ENCODE measurements around the gene TUBD1. TPM values are rescaled to one million over a fixed set of nuclear protein-coding genes. Genes with fewer than 3 reads are reported as not detected.

The TUBD1 gene
- total RNA-seq, 2 experiments from 2014 or later, result 8.6 to 13.0 TPM

- H3K79me2 ChIP-seq (ENCODE audit: insufficient read depth, low read depth, low read length), result peaks cover 10% of the 10 kb centered on the region; the same call in 1 of the 2 replicates
- H3K9me2 ChIP-seq (ENCODE audit: insufficient read depth, low read length), result no peaks in the 10 kb centered on the region
- intact Hi-C loops (cut with micrococcal nuclease; ENCODE audit: unreplicated experiment), result no loop called here
- H4K20me1 ChIP-seq (ENCODE audit: insufficient read depth, low read length), result no peaks in the 10 kb centered on the region
- H3K4me3 ChIP-seq (ENCODE audit: low read depth, low read length, poor library complexity, severe bottlenecking), result no peak overlapping the region
- POLR2A ChIA-PET, result interaction anchor here (0.6 to 1.2 kb wide), 3 partner anchors 10 to 34 kb away, joined by 3 to 4 read pairs (median 3); no protein-coding TSS in a partner anchor
- BruUV-seq (replicated peaks), result no TSS peak
- H3K4me1 ChIP-seq (ENCODE audit: insufficient read depth, low read length, poor library complexity, severe bottlenecking), result peaks cover 59% of the 10 kb centered on the region
- H3K27ac ChIP-seq (ENCODE audit: low read depth, low read length, poor library complexity, severe bottlenecking), result no peak overlapping the region
- H2AFZ ChIP-seq (ENCODE audit: low read length), result no peak overlapping the region
- TF ChIP-seq EZH2phosphoT487 (IDR thresholded peaks at IDR 0.05; ENCODE audit: borderline replicate concordance, low read depth, low read length) (no peak), CTCF (conservative IDR thresholded peaks at IDR 0.05; ENCODE audit: low read length) (no peak)
- no peak overlapping the region for H3K4me2 ChIP-seq (ENCODE audit: low read length)
- DNase-seq (ENCODE audit: low spot score), result no peak
- no peaks in the 10 kb centered on the region for H3K36me3 ChIP-seq (ENCODE audit: insufficient read depth, low read length)
- H3K9me3 ChIP-seq (ENCODE audit: low read length), result no peaks in the 10 kb centered on the region
- CTCF ChIA-PET (ENCODE audit: unreplicated experiment), result no interaction called here
Observed at GRCh38 chr17:59848778-59849177, 44.0 kb downstream of the TUBD1 start.

GRCh38 chr17:59848385-59848668, 44.4 kb downstream of the TUBD1 start:
- no peaks in the 10 kb centered on the region for H3K9me3 ChIP-seq (ENCODE audit: low read length)
- intact Hi-C loops (cut with micrococcal nuclease; ENCODE audit: unreplicated experiment), result no loop called here
- no peak overlapping the region for H3K27ac ChIP-seq (ENCODE audit: low read depth, low read length, poor library complexity, severe bottlenecking)
- no peak overlapping the region for H3K4me3 ChIP-seq (ENCODE audit: low read depth, low read length, poor library complexity, severe bottlenecking)
- H3K4me2 ChIP-seq (ENCODE audit: low read length), result no peak overlapping the region
- CTCF ChIA-PET (ENCODE audit: unreplicated experiment), result no interaction called here
- H3K79me2 ChIP-seq (ENCODE audit: insufficient read depth, low read depth, low read length), result peaks cover 10% of the 10 kb centered on the region; the same call in 1 of the 2 replicates
- DNase-seq (ENCODE audit: low spot score), result no peak
- TF ChIP-seq CTCF (conservative IDR thresholded peaks at IDR 0.05; ENCODE audit: low read length) (no peak), EZH2phosphoT487 (IDR thresholded peaks at IDR 0.05; ENCODE audit: borderline replicate concordance, low read depth, low read length) (no peak)
- H2AFZ ChIP-seq (ENCODE audit: low read length), result no peak overlapping the region
- POLR2A ChIA-PET, result interaction anchor here (0.6 to 1.2 kb wide), 2 partner anchors 10 to 34 kb away, joined by 3 read pairs; no protein-coding TSS in a partner anchor
- H3K36me3 ChIP-seq (ENCODE audit: insufficient read depth, low read length), result no peaks in the 10 kb centered on the region
- no peaks in the 10 kb centered on the region for H3K9me2 ChIP-seq (ENCODE audit: insufficient read depth, low read length)
- no TSS peak for BruUV-seq (replicated peaks)
- no peaks in the 10 kb centered on the region for H4K20me1 ChIP-seq (ENCODE audit: insufficient read depth, low read length)
- peaks cover 55% of the 10 kb centered on the region for H3K4me1 ChIP-seq (ENCODE audit: insufficient read depth, low read length, poor library complexity, severe bottlenecking)

GRCh38 chr17:59846394-59847165, 46.2 kb downstream of the TUBD1 start:
- intact Hi-C loops (cut with micrococcal nuclease; ENCODE audit: unreplicated experiment), result no loop called here
- H3K4me2 ChIP-seq (ENCODE audit: low read length), result peak overlapping the region; percentile 56
- ChIA-PET POLR2A (interaction anchor here (0.8 to 1.5 kb wide), 2 partner anchors 15 to 19 kb away, joined by 3 to 5 read pairs; no protein-coding TSS in a partner anchor), CTCF (ENCODE audit: unreplicated experiment) (no interaction called here)
- H3K9me2 ChIP-seq (ENCODE audit: insufficient read depth, low read length), result no peaks in the 10 kb centered on the region
- H3K27ac ChIP-seq (ENCODE audit: low read depth, low read length, poor library complexity, severe bottlenecking), result peak overlapping the region; percentile 70
- H3K4me3 ChIP-seq (ENCODE audit: low read depth, low read length, poor library complexity, severe bottlenecking), result no peak overlapping the region
- no TSS peak for BruUV-seq (replicated peaks)
- peaks cover 7% of the 10 kb centered on the region; the same call in 1 of the 2 replicates for H3K36me3 ChIP-seq (ENCODE audit: insufficient read depth, low read length)
- H3K4me1 ChIP-seq (ENCODE audit: insufficient read depth, low read length, poor library complexity, severe bottlenecking), result peaks cover 45% of the 10 kb centered on the region
- peak overlapping the region; percentile 34; the same call in 1 of the 2 replicates for H2AFZ ChIP-seq (ENCODE audit: low read length)
- no peaks in the 10 kb centered on the region for H4K20me1 ChIP-seq (ENCODE audit: insufficient read depth, low read length)
- peak; percentile 53 for DNase-seq (ENCODE audit: low spot score)
- H3K79me2 ChIP-seq (ENCODE audit: insufficient read depth, low read depth, low read length), result peaks cover 10% of the 10 kb centered on the region; the same call in 1 of the 2 replicates
- no peak for TF ChIP-seq CTCF (conservative IDR thresholded peaks at IDR 0.05; ENCODE audit: low read length)
- TF ChIP-seq EZH2phosphoT487 (IDR thresholded peaks at IDR 0.05; ENCODE audit: borderline replicate concordance, low read depth, low read length), result no peak
- no peaks in the 10 kb centered on the region for H3K9me3 ChIP-seq (ENCODE audit: low read length)

All from OCI-LY7 (cell line).